Loucy (cell line): ENCODE results near the gene DGUOK.

Experiments
- H2AFZ ChIP-seq: fragments of 200-600 bp; sonication (generic); 2 replicates; pipeline ENCODE4 v1.6.0; 2016; ENCODE audit warnings: antibody characterized with exemption, mild to moderate bottlenecking, low read length, moderate library complexity
- H3F3A ChIP-seq: fragments of 200-600 bp; 2 replicates; pipeline ENCODE4 v1.6.0; 2016; ENCODE audit warnings: antibody characterized with exemption, low read depth, mild to moderate bottlenecking
- H3K27me3 ChIP-seq: fragments of 200-600 bp; sonication (generic); 2 replicates; pipeline ENCODE4 v1.6.1; 2014; ENCODE audit warnings: low read length, mild to moderate bottlenecking; ENCODE audit not compliant: insufficient read depth, poor library complexity, severe bottlenecking
- H3K36me3 ChIP-seq: fragments of 200-600 bp; sonication (generic); 2 replicates; pipeline ENCODE4 v1.6.1; 2016; ENCODE audit warnings: low read length; ENCODE audit not compliant: insufficient read depth
- H3K4me1 ChIP-seq: fragments of 200-600 bp; sonication (generic); 2 replicates; pipeline ENCODE4 v1.5.1; 2014; ENCODE audit warnings: low read length, mild to moderate bottlenecking; ENCODE audit not compliant: insufficient read depth, poor library complexity, severe bottlenecking
- H3K4me2 ChIP-seq: fragments of 200-600 bp; sonication (generic); 2 replicates; pipeline ENCODE4 v1.6.0; 2014; ENCODE audit warnings: antibody characterized with exemption, low read length, low read depth, mild to moderate bottlenecking; ENCODE audit not compliant: poor library complexity, severe bottlenecking
- H3K4me3 ChIP-seq: fragments of 200-600 bp; sonication (generic); 2 replicates; pipeline ENCODE4 v1.5.1; 2014; ENCODE audit warnings: low read length, mild to moderate bottlenecking, mixed read lengths; ENCODE audit not compliant: poor library complexity, severe bottlenecking
- H3K79me2 ChIP-seq: fragments of 200-600 bp; sonication (generic); 2 replicates; pipeline ENCODE4 v1.6.1; 2014; ENCODE audit warnings: low read length; ENCODE audit not compliant: insufficient read depth
- H3K9ac ChIP-seq: fragments of 200-600 bp; sonication (generic); 2 replicates; pipeline ENCODE4 v1.6.0; 2014; ENCODE audit warnings: mild to moderate bottlenecking, low read depth, low read length, moderate library complexity; ENCODE audit not compliant: poor library complexity, severe bottlenecking
- H3K9me2 ChIP-seq: fragments of 200-600 bp; sonication (generic); replicated peaks from 2 replicates; pipeline ENCODE4 v1.6.1; 2016; ENCODE audit warnings: low read depth, low read length, mixed read lengths
- H3K9me3 ChIP-seq: fragments of 200-600 bp; sonication (generic); 2 replicates; pipeline ENCODE4 v1.6.1; 2014; ENCODE audit warnings: mild to moderate bottlenecking, antibody characterized with exemption, low read length, low read depth; ENCODE audit not compliant: insufficient read depth
- H4K20me1 ChIP-seq: fragments of 200-600 bp; sonication (generic); 2 replicates; pipeline ENCODE4 v1.6.0; 2014; ENCODE audit warnings: antibody characterized with exemption, low read length, mild to moderate bottlenecking; ENCODE audit not compliant: insufficient read depth, poor library complexity, severe bottlenecking
- CTCF ChIP-seq: fragments of 200-600 bp; sonication (generic); conservative IDR thresholded peaks from 2 replicates; pipeline ENCODE4 v1.5.1; 2014; ENCODE audit warnings: mild to moderate bottlenecking, antibody characterized with exemption, low read length
- EZH2phosphoT487 ChIP-seq: fragments of 200-600 bp; IDR thresholded peaks from 2 replicates; pipeline ENCODE4 v1.6.1; 2018; ENCODE audit warnings: antibody characterized with exemption, mild to moderate bottlenecking, moderate library complexity, borderline replicate concordance

Gene DGUOK

GRCh38 chr2:73892631-73893329, 33.9 kb upstream of the DGUOK start, which contains the start of gene ACTG2:
Gene ACTG2 (plus strand): TSS chr2:73893008. CDS start chr2:73901312, 8,304 bp downstream.
- Histone ChIP-seq H3K4me3 (no peak within 1 kb of the TSS), H3K27me3 (no peaks in the 10 kb centered on the region), H3K4me1 (peaks cover 28% of the 10 kb centered on the region), H3K9me3 (no peaks in the 10 kb centered on the region), H3K9me2 (no peaks in the 10 kb centered on the region), H3K79me2 (no peaks in the 10 kb centered on the region), H3K36me3 (no peaks in the 10 kb centered on the region), H4K20me1 (no peaks in the 10 kb centered on the region), H2AFZ (0 out of 2 replicates have a peak within 1 kb of the TSS, but pooled peaks have one; percentile 3), H3K9ac (no peak within 1 kb of the TSS), H3K4me2 (no peak within 1 kb of the TSS), H3F3A (peaks cover 4% of the 10 kb centered on the region; the same call in 1 of the 2 replicates)
- TF ChIP-seq EZH2phosphoT487 (no peak), CTCF (no peak)

- Histone ChIP-seq H3K4me1 (peaks cover 31% of the 10 kb centered on the region), H3K9ac (no peak overlapping the region), H3K4me3 (no peak overlapping the region), H3K27me3 (no peaks in the 10 kb centered on the region), H3K36me3 (no peaks in the 10 kb centered on the region), H3K9me3 (no peaks in the 10 kb centered on the region), H3F3A (peaks cover 4% of the 10 kb centered on the region; the same call in 1 of the 2 replicates), H3K79me2 (no peaks in the 10 kb centered on the region), H4K20me1 (no peaks in the 10 kb centered on the region), H3K9me2 (no peaks in the 10 kb centered on the region), H2AFZ (no peak overlapping the region), H3K4me2 (no peak overlapping the region)
- no peak for TF ChIP-seq EZH2phosphoT487
- TF ChIP-seq CTCF = no peak
Observed at GRCh38 chr2:73893764-73894474, 32.8 kb upstream of the DGUOK start.

GRCh38 chr2:73894475-73894850, 32.2 kb upstream of the DGUOK start:
- no peak overlapping the region for H3K9ac ChIP-seq
- peaks cover 4% of the 10 kb centered on the region; the same call in 1 of the 2 replicates for H3F3A ChIP-seq
- TF ChIP-seq CTCF (no peak), EZH2phosphoT487 (no peak)
- H4K20me1 ChIP-seq = no peaks in the 10 kb centered on the region
- no peaks in the 10 kb centered on the region for H3K9me2 ChIP-seq
- no peak overlapping the region for H3K4me2 ChIP-seq
- H2AFZ ChIP-seq = no peak overlapping the region
- H3K27me3 ChIP-seq = no peaks in the 10 kb centered on the region
- no peaks in the 10 kb centered on the region for H3K9me3 ChIP-seq
- no peaks in the 10 kb centered on the region for H3K36me3 ChIP-seq
- no peaks in the 10 kb centered on the region for H3K79me2 ChIP-seq
- peaks cover 31% of the 10 kb centered on the region for H3K4me1 ChIP-seq
- H3K4me3 ChIP-seq = no peak overlapping the region
